Keratinocyte (primary cell): Measurements from ENCODE around the gene MPV17L2.

Experiments
- EZH2 ChIP-seq: IDR thresholded peaks from one replicate; pipeline ENCODE4 v1.6.1; 2012; ENCODE audit warnings: inconsistent platforms, mild to moderate bottlenecking, low read length, moderate library complexity
- TF ChIP-seq, protein P1 (sequence below), 3 experiments: IDR thresholded peaks in 1 of 3; conservative IDR thresholded peaks in 1 of 3; optimal IDR thresholded peaks in 1 of 3; 2 replicates in 2 of 3; 3 replicates in 1 of 3; pipeline versions ENCODE3 to v1.5.1; 2011; ENCODE audit warnings: low read length in 3 of 3, mild to moderate bottlenecking in 3 of 3, moderate library complexity in 2 of 3, control low read depth in 1 of 3, inconsistent platforms in 1 of 3; ENCODE audit not compliant: insufficient read depth in 2 of 3; ENCODE audit errors: extremely low read depth in 1 of 3

DNA sequence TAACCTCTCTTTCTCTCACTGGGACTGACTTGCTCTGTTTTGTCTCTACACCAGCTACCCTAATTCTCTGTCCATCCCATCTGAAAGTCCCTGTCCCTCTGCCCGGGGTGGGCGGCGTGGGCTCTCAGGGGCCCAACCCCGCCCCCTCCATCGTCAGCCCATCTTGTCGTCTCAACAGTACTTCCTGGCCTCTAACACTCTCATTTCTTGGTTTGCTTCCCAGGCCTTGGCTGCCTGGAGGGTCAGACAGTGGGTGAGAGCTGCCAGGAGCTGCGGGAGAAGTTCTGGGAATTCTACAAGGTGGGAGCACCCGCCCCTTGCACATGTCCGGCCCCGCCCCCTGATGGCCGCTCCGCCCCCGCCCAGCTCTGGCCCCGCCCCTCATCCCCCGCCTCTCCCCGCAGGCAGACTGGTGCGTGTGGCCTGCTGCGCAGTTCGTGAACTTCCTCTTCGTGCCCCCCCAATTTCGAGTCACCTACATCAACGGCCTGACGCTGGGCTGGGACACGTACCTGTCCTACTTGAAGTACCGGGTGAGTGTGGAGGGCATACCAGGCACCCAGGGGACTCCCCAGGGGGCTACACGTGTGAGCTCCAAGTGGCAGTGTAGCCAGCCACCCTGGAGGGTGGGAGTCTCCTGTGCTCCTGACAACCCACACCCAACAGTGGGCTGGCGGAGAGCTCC lies 1.7 kb downstream of the MPV17L2 start:
- TF ChIP-seq, protein P1, sequence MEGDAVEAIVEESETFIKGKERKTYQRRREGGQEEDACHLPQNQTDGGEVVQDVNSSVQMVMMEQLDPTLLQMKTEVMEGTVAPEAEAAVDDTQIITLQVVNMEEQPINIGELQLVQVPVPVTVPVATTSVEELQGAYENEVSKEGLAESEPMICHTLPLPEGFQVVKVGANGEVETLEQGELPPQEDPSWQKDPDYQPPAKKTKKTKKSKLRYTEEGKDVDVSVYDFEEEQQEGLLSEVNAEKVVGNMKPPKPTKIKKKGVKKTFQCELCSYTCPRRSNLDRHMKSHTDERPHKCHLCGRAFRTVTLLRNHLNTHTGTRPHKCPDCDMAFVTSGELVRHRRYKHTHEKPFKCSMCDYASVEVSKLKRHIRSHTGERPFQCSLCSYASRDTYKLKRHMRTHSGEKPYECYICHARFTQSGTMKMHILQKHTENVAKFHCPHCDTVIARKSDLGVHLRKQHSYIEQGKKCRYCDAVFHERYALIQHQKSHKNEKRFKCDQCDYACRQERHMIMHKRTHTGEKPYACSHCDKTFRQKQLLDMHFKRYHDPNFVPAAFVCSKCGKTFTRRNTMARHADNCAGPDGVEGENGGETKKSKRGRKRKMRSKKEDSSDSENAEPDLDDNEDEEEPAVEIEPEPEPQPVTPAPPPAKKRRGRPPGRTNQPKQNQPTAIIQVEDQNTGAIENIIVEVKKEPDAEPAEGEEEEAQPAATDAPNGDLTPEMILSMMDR (optimal IDR thresholded peaks at IDR 0.05 in 1 of 3, IDR thresholded peaks at IDR 0.05 in 1 of 3, conservative IDR thresholded peaks at IDR 0.05 in 1 of 3; ENCODE audit: extremely low read depth in 1 of 3, insufficient read depth in 2 of 3, low read length in 3 of 3): no peak
- no peak for TF ChIP-seq EZH2
